ENCODE measurements around the gene POLR2H.
A peak's percentile ranks its signal among the peaks of the same experiment; 100 is the strongest.

POLR2H gene

DNA sequence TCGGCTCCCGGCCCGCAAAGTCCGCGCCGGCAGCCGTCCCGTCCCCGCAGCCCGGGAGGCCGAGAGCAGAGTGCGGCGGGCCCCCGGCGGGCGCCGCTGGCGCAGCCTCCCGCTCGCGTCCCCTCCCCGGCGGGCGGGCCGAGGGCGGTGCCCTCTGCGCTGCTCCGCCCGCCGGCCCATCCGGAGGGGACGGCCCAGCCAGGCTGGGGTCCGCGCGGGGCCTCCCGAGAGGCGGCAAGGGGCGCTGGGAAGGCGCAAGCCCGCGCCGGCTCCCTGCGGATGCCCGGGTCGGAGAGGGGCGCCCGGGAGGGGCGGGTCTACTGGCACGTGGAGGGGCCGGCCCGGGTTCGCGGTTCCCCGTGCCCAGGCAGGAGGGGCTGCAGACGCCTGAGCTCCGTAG is at the start of gene POLR2H, which contains the start of gene CLCN2:
TSS of gene POLR2H (plus strand) at position 179 of the 400 bp plus-strand sequence. CDS start 1,783 bp downstream, outside the sequence.
TSS of gene CLCN2 (minus strand) at position 74 of the 400 bp plus-strand sequence. CDS start 126 bp downstream, outside the sequence.
- TF ChIP-seq, protein P1, sequence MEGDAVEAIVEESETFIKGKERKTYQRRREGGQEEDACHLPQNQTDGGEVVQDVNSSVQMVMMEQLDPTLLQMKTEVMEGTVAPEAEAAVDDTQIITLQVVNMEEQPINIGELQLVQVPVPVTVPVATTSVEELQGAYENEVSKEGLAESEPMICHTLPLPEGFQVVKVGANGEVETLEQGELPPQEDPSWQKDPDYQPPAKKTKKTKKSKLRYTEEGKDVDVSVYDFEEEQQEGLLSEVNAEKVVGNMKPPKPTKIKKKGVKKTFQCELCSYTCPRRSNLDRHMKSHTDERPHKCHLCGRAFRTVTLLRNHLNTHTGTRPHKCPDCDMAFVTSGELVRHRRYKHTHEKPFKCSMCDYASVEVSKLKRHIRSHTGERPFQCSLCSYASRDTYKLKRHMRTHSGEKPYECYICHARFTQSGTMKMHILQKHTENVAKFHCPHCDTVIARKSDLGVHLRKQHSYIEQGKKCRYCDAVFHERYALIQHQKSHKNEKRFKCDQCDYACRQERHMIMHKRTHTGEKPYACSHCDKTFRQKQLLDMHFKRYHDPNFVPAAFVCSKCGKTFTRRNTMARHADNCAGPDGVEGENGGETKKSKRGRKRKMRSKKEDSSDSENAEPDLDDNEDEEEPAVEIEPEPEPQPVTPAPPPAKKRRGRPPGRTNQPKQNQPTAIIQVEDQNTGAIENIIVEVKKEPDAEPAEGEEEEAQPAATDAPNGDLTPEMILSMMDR (conservative IDR thresholded peaks at IDR 0.05; ENCODE audit: low read length), result no peak
- DNase-seq (ENCODE audit: low read depth), result peak; percentile 27
- peak within 1 kb of the TSS; percentile 85 for H3K4me3 ChIP-seq (ENCODE audit: low read length)

DNA sequence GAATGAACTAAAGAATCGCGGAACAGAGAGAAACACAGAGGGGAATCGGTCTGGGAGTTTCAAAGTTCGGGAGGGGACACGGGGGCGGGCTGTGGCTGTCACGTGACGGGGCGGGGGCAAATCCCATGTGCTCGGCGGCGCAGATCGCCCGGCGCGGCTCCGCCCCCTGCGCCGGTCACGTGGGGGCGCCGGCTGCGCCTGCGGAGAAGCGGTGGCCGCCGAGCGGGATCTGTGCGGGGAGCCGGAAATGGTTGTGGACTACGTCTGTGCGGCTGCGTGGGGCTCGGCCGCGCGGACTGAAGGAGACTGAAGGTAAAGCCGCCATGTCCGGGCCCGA is 47.2 kb upstream of the POLR2H start, which contains the start of gene EIF4G1:
TSS of gene EIF4G1 (plus strand) at position 244 of the 337 bp plus-strand sequence. CDS start 1,191 bp downstream, outside the sequence.
- H3K4me3 ChIP-seq (ENCODE audit: low read length), result peak within 1 kb of the TSS; percentile 90
- DNase-seq (ENCODE audit: low read depth), result peak; percentile 95
- TF ChIP-seq, protein P1 (conservative IDR thresholded peaks at IDR 0.05; ENCODE audit: low read length), result no peak

DNA sequence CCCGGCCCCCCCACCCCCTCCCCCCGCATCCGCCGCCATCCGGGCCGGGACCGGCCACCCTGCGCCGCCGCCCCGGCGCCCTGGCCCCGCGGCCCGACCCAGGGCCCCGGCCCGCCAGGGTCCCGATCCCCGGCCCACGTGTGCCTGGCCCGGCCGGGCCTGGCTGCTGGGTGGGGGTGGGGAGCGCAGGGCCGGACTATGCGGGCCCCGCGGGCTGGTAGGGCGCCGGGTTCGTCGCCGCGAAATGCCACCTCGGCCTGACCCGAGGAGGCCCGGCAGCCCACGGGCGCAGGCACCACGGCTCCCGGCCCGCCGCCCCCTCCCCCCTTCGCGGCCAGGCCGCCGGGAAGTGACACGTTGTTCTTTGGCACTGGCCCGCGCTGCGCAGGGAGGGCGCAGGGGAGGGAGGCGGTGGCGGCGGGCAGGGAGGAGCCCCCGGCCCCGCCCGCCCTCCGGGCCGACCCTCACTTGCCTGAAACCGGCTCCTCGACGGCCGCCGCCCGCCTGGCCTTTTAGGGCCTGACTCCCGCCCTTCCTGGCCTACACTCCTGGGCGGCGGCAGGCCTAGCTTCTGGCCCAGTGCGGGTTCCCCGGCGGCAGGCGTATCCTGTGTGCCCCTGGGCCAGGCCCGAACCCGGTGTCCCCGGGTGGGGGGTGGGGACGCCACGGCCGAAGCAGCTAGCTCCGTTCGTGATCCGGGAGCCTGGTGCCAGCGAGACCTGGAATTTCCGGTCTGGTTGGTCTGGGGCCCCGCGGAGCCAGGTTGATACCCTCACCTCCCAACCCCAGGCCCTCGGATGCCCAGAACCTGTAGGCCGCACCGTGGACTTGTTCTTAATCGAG is 46.6 kb upstream of the POLR2H start:
- peak; percentile 86 for DNase-seq (ENCODE audit: low read depth)
- TF ChIP-seq, protein P1 (conservative IDR thresholded peaks at IDR 0.05; ENCODE audit: low read length), result no peak
- H3K4me3 ChIP-seq (ENCODE audit: low read length), result peak overlapping the region; percentile 90

DNA sequence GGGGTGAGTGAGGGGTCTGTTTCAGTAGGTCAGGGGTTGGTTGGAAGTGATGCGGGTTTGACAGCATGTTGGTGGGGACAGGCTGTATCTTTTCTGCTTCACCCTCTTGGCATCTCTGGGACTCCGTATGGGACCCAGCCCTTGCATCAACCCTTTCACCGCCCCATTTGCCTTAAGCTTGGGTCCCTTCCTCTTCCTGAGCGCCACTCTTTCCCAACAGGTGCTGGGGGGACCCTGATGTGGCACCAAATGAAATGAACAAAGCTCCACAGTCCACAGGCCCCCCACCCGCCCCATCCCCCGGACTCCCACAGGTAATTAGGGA is 46.0 kb upstream of the POLR2H start:
- TF ChIP-seq, protein P1 (conservative IDR thresholded peaks at IDR 0.05; ENCODE audit: low read length), result no peak
- DNase-seq (ENCODE audit: low read depth), result no peak
- H3K4me3 ChIP-seq (ENCODE audit: low read length), result peak overlapping the region; percentile 90

DNA sequence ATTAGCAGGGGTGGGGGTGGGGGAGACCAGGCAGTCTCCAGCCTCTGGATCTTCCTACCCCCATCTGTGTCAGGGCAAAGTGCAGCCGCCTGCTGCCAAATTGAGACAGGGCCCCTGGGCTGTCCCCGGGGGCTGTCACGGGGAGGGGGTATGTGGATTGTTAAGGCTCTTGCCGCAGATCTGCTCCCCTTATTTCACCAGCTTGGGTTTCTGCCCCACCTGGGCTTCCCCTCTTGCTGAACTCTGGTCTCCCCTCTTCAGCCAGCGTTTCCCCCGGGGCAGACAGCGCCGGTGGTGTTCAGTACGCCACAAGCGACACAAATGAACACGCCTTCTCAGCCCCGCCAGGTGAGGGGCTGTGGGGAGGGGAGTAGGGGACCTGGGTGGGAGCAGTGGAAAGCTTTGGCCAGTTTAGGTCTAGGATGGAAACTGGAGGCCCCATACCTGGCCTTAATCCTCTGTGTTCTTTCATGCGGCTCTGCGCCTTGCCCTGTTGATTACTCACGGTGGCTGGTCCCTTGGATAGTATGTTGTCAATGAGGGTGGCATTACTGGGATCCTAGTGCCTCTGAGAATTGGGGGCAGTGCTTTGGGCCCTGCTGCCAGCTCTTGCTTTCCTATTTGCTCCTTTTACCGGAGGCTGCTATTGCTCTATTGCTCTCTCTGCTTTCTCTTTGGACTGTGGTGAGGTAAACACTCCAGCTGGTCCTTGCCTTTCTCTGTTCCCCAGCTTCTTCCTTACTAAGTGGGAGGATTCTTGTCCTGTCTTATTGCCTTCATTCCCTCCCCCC is 45.4 kb upstream of the POLR2H start:
- DNase-seq (ENCODE audit: low read depth), result peak; percentile 16
- peak overlapping the region; percentile 90 for H3K4me3 ChIP-seq (ENCODE audit: low read length)
- TF ChIP-seq, protein P1 (conservative IDR thresholded peaks at IDR 0.05; ENCODE audit: low read length), result no peak

DNA sequence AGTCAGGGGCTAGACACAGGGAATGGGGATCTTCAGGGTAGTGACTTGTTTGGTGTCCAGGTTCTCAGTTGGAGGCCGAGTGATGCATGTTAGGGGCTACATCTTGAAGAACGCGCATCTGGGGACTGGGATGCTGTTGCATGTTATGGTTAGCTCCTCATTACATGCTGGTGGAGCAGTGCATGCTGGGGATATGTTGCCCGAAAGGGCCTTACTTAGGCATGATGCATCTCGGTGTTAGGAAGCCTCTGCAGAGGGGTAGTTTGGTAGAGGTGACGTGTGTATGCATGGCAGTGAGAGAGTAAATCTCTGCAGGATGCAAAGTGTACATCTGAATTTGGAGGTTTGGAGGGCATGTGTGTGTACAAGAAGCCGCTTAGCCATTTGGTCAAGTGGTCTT is 44.7 kb upstream of the POLR2H start:
- peak overlapping the region; percentile 90 for H3K4me3 ChIP-seq (ENCODE audit: low read length)
- TF ChIP-seq, protein P1 (conservative IDR thresholded peaks at IDR 0.05; ENCODE audit: low read length), result no peak
- DNase-seq (ENCODE audit: low read depth), result no peak
